ENCODE data around the gene SLC6A9. TPM values are rescaled to one million over a fixed set of nuclear protein-coding genes. Genes with fewer than 3 reads are reported as not detected.

The SLC6A9 gene
- polyA plus RNA-seq, 1 donor: 3.5 TPM

- WGBS (ENCODE audit: insufficient coverage, low lambda C conversion rate): no CpG with 5 or more reads among the region's 27 CpGs
Measured at GRCh38 chr1:43947061-43947873, 84.0 kb downstream of the SLC6A9 start.

More at GRCh38 chr1:43947061-43947873, 84.0 kb downstream of the SLC6A9 start:
- H3K36me3 ChIP-seq (ENCODE audit: control insufficient read depth, insufficient read depth, low read length): peaks cover 14% of the 10 kb centered on the region
- no peaks in the 10 kb centered on the region for H3K27me3 ChIP-seq (ENCODE audit: control insufficient read depth, insufficient read depth, low read length)
- H3K9me3 ChIP-seq (ENCODE audit: control insufficient read depth, low read depth, low read length): no peaks in the 10 kb centered on the region
- no peak for DNase-seq
- H3K27ac ChIP-seq (ENCODE audit: low read length): peak overlapping the region; percentile 88
- peaks cover 17% of the 10 kb centered on the region for H3K4me1 ChIP-seq (ENCODE audit: control insufficient read depth, insufficient read depth, low read length)
- H3K4me3 ChIP-seq (ENCODE audit: low read length): peak overlapping the region; percentile 80

Other genes starting within 250 kb of the SLC6A9 start
- gene ARTN, start 97.7 kb downstream of the SLC6A9 start, polyA plus RNA-seq: 1.4 TPM
- 26.1 TPM for gene IPO13, start 84.5 kb downstream of the SLC6A9 start, polyA plus RNA-seq
- gene DPH2, start 61.5 kb downstream of the SLC6A9 start, polyA plus RNA-seq: 19.9 TPM
- gene ATP6V0B, start 56.5 kb downstream of the SLC6A9 start, polyA plus RNA-seq: 113 TPM
- 37.4 TPM for gene B4GALT2, start 52.3 kb downstream of the SLC6A9 start, polyA plus RNA-seq
- gene CCDC24, start 39.9 kb downstream of the SLC6A9 start, polyA plus RNA-seq: 23.4 TPM
- gene KLF17, start 87.4 kb upstream of the SLC6A9 start, polyA plus RNA-seq: 0.04 TPM
- not detected for gene KLF18, start 110.2 kb upstream of the SLC6A9 start, polyA plus RNA-seq
- 54.6 TPM for gene DMAP1, start 182.0 kb upstream of the SLC6A9 start, polyA plus RNA-seq